HepG2 (cell line): ENCODE data around the gene LRRC73. TPM values are rescaled to one million over a fixed set of nuclear protein-coding genes. Genes with fewer than 3 reads are reported as not detected.

Experiments
- ATAC-seq: fragments of 200-7000 bp; cut with Tn5 transposase; 3 replicates; pipeline ENCODE4 v1.9.1; 2020; ENCODE audit warnings: mild to moderate bottlenecking, moderate library complexity
- BruUV-seq: library from RNA; stranded (reverse); fragments of 400-500 nt; replicated peaks from 2 replicates; lab custom pipeline; 2021; lab: Mats Ljungman, UMichigan
- CTCF ChIA-PET: fragments of 300-600 bp; formaldehyde crosslinking; extraction: SDS; loops from one replicate; lab custom pipeline; 2021; ENCODE audit warnings: low total read pairs, inconsistent platforms, low intra/inter-chr PET ratio; lab: Yijun Ruan, JAX
- POLR2A ChIA-PET: fragments of 350-600 bp; sonication (Branson Sonifier 250); formaldehyde crosslinking; loops from one replicate; lab custom pipeline; 2020; ENCODE audit warnings: antibody characterized with exemption, inconsistent platforms; lab: Yijun Ruan, JAX
- DNase-seq: peaks from one replicate; pipeline ENCODE4 v3.0.0-alpha.2; 2015; ENCODE audit warnings: low spot score
- FAIRE-seq: peaks from 3 replicates; lab custom pipeline; 2011; peaks lifted over from hg19 to GRCh38; lab: Jason Lieb, UNC
- H2AFZ ChIP-seq: one replicate; pipeline ENCODE4 v1.6.1; 2011; ENCODE audit warnings: low read length, inconsistent platforms
- H3K27ac ChIP-seq: fragments of 300-600 bp; 3 replicates; pipeline ENCODE4 v1.8.0; 2011; ENCODE audit warnings: mixed run types, mild to moderate bottlenecking, mixed read lengths, low read length, inconsistent platforms; ENCODE audit not compliant: insufficient read depth; ENCODE audit errors: extremely low read length
- H3K27me3 ChIP-seq, 2 experiments: fragments of 200-600 bp in 1 of 2; 2 replicates in 1 of 2; 3 replicates in 1 of 2; pipeline versions ENCODE4 v1.6.0 to v1.8.0; 2011; ENCODE audit warnings: low read length in 2 of 2, mild to moderate bottlenecking in 2 of 2, moderate library complexity in 2 of 2, inconsistent platforms in 1 of 2; ENCODE audit not compliant: insufficient read depth in 2 of 2, control insufficient read depth in 1 of 2
- H3K36me3 ChIP-seq, 2 experiments: fragments of 200-600 bp in 1 of 2; replicated peaks in 1 of 2; 2 replicates in 1 of 2; 3 replicates in 1 of 2; pipeline versions ENCODE4 v1.5.1 to v1.8.0; 2011; ENCODE audit warnings: low read length in 2 of 2, inconsistent platforms in 1 of 2; ENCODE audit not compliant: insufficient read depth in 2 of 2, control insufficient read depth in 1 of 2
- H3K4me1 ChIP-seq: 2 replicates; pipeline ENCODE4 v1.5.1; 2012; ENCODE audit warnings: low read length, inconsistent platforms; ENCODE audit not compliant: insufficient read depth
- H3K4me2 ChIP-seq: 2 replicates; pipeline ENCODE4 v1.6.0; 2011; ENCODE audit warnings: low read depth, low read length, inconsistent platforms
- H3K4me3 ChIP-seq, 3 experiments: fragments of 200-600 bp in 1 of 3; sonication (generic), shearing (Covaris generic) in 1 of 3; replicated peaks in 1 of 3; 2 replicates each; pipeline ENCODE4 v1.5.1; 2011 to 2016; ENCODE audit warnings: low read length in 3 of 3, inconsistent platforms in 2 of 3, low read depth in 2 of 3, mild to moderate bottlenecking in 2 of 3, control low read depth in 1 of 3, mixed read lengths in 1 of 3; ENCODE audit not compliant: insufficient read depth in 1 of 3
- H3K79me2 ChIP-seq: one replicate; pipeline ENCODE4 v1.6.1; 2011; ENCODE audit warnings: low read length, inconsistent platforms; ENCODE audit not compliant: insufficient read depth
- H3K9ac ChIP-seq: 2 replicates; pipeline ENCODE4 v1.6.0; 2011; ENCODE audit warnings: mild to moderate bottlenecking, low read depth, low read length, inconsistent platforms; ENCODE audit not compliant: insufficient read depth
- H3K9me3 ChIP-seq: 2 replicates; pipeline ENCODE4 v1.5.1; 2012; ENCODE audit warnings: mild to moderate bottlenecking, low read length
- H4K20me1 ChIP-seq: 2 replicates; pipeline ENCODE4 v1.6.0; 2011; ENCODE audit warnings: inconsistent platforms, mild to moderate bottlenecking, low read length, moderate library complexity; ENCODE audit not compliant: insufficient read depth
- FOXO4 ChIP-seq: sonication (generic); formaldehyde crosslinking; conservative IDR thresholded peaks from 2 replicates; pipeline ENCODE4 v1.8.1; 2023; ENCODE audit warnings: missing genetic modification reagents
- HOXA3 ChIP-seq: sonication (generic); formaldehyde crosslinking; IDR thresholded peaks from 2 replicates; pipeline ENCODE4 v1.5.0; 2020; ENCODE audit warnings: missing genetic modification reagents
- KDM5A ChIP-seq: fragments of 200-600 bp; sonication (generic); IDR thresholded peaks from 2 replicates; pipeline ENCODE4 v1.7.0; 2018; ENCODE audit warnings: antibody characterized with exemption, mild to moderate bottlenecking, low read length, borderline replicate concordance
- RBAK ChIP-seq: sonication (generic); formaldehyde crosslinking; IDR thresholded peaks from 2 replicates; pipeline ENCODE4 v1.5.1; 2020; ENCODE audit warnings: mild to moderate bottlenecking, missing genetic modification reagents
- RFX1 ChIP-seq: fragments of 450-650 bp; IDR thresholded peaks from 2 replicates; pipeline ENCODE4 v1.6.1; 2017
- SOX5 ChIP-seq: IDR thresholded peaks from 2 replicates; pipeline ENCODE4 v1.6.1; 2016; ENCODE audit warnings: borderline replicate concordance
- ZBTB1 ChIP-seq: sonication (generic); formaldehyde crosslinking; IDR thresholded peaks from 2 replicates; pipeline ENCODE4 v1.4.0; 2020; ENCODE audit warnings: missing genetic modification reagents, borderline replicate concordance
- ZBTB25 ChIP-seq: IDR thresholded peaks from 2 replicates; pipeline ENCODE4 v1.6.1; 2018; ENCODE audit warnings: missing genetic modification reagents
- ZFP37 ChIP-seq: sonication (generic); formaldehyde crosslinking; IDR thresholded peaks from 2 replicates; pipeline ENCODE4 v1.4.0; 2020; ENCODE audit warnings: missing genetic modification reagents, borderline replicate concordance
- ZNF296 ChIP-seq: sonication (generic); formaldehyde crosslinking; conservative IDR thresholded peaks from 2 replicates; pipeline ENCODE4 v1.5.0; 2020; ENCODE audit warnings: mild to moderate bottlenecking, missing genetic modification reagents
- ZNF318 ChIP-seq: sonication (generic); formaldehyde crosslinking; IDR thresholded peaks from 2 replicates; pipeline ENCODE4 v1.4.0; 2020; ENCODE audit warnings: mild to moderate bottlenecking, missing genetic modification reagents
- WGBS: methylation state at CpG from one replicate; pipeline ENCODE4 v1.1.6; 2017; ENCODE audit warnings: low lambda C conversion rate; 5-methylcytosine and 5-hydroxymethylcytosine counted together
- in situ Hi-C: cut with HindIII; loops from 2 replicates; pipeline ENCODE4 v1.10.0; 2017; ENCODE audit warnings: low pct_unique_long_range_greater_than_20kb; ENCODE audit not compliant: extremely low pct_ligation_motif_present
- intact Hi-C: fragments of 100-400 bp; cut with micrococcal nuclease; formaldehyde crosslinking; loops from one replicate; pipeline ENCODE4 v1.10.0; 2022; ENCODE audit not compliant: unreplicated experiment
- polyA plus RNA-seq, 8 experiments: library from polyadenylated mRNA; depleted of rRNA in 3 of 8; stranded (reverse) in 7 of 8; unstranded in 1 of 8; fragments of >200 nt; fragmentation: Illumina TruSeq in 4 of 8; extraction: Trizol in 4 of 8; gene quantifications; 2 replicates each; pipeline versions ENCODE4 v1.2.1 to v1.2.3, GENCODE V29; 2011 to 2016; ENCODE audit warnings: low read depth in 4 of 8, missing spikeins in 1 of 8, mixed read lengths in 1 of 8; ENCODE audit not compliant: insufficient read depth in 1 of 8
- total RNA-seq, 5 experiments: library from RNA; depleted of rRNA; stranded (reverse); fragments of >200 nt; fragmentation: Illumina TruSeq; extraction: Trizol; gene quantifications; 2 replicates each; pipeline ENCODE4 v1.2.3, GENCODE V29; 2016; ENCODE audit warnings: low read depth in 1 of 5

The LRRC73 gene
- total and polyA plus RNA-seq, 2 of the 13 experiments (the other 11 are each of a cell fraction or from before 2014, with no cell fraction given) = 0.11 to 0.12 TPM

- Histone ChIP-seq H3K27me3 (peaks cover 0 to 17% of the 10 kb centered on the region in 2 experiments; a peak in 3 of 5 replicates), H3K79me2 (no peaks in the 10 kb centered on the region), H3K9me3 (no peaks in the 10 kb centered on the region), H3K36me3 (no peaks in the 10 kb centered on the region), H3K4me3 (no peak overlapping the region), H3K4me1 (no peaks in the 10 kb centered on the region), H3K9ac (no peak overlapping the region), H3K27ac (no peak overlapping the region), H4K20me1 (no peaks in the 10 kb centered on the region), H3K4me2 (no peak overlapping the region), H2AFZ (no peak overlapping the region)
- CTCF ChIA-PET = no interaction called here
- DNase-seq = no peak
- peak; percentile 31; the same call in 2 of the 3 replicates for ATAC-seq
- 20% methylated on average over 2 of the region's 2 CpGs for WGBS
- FAIRE-seq = no peak
- in situ Hi-C loops (no loop called here), intact Hi-C loops (no loop called here)
- POLR2A ChIA-PET = no interaction called here
- TF ChIP-seq SOX5 (CRISPR knock-in tag) (no peak), ZBTB1 (CRISPR knock-in tag) (no peak), HOXA3 (CRISPR knock-in tag) (no peak), ZFP37 (no peak), KDM5A (no peak), RBAK (CRISPR knock-in tag) (no peak), ZNF318 (CRISPR knock-in tag) (no peak), ZBTB25 (CRISPR knock-in tag) (no peak), ZNF296 (CRISPR knock-in tag) (no peak), RFX1 (no peak), FOXO4 (CRISPR knock-in tag) (no peak)
- BruUV-seq = no TSS peak
Measured at GRCh38 chr6:43465948-43466347, 44.2 kb downstream of the LRRC73 start.
